Transverse colon (tissue), 4 donors: ENCODE measurements around the gene VPS37D. TPM values are rescaled to one million over a fixed set of nuclear protein-coding genes. Genes with fewer than 3 reads are reported as not detected.

Source experiments
- DNase-seq: peaks from one replicate; pipeline ENCODE4 v3.0.0-alpha.2; 2019
- H3K27ac ChIP-seq, 4 donors: fragments of 200-600 bp; sonication (generic); 2 replicates each; pipeline ENCODE4 v1.5.1; 2016 to 2018; ENCODE audit warnings: inconsistent platforms in 4 of 4
- H3K27me3 ChIP-seq: fragments of 200-600 bp; sonication (generic); 2 replicates; pipeline ENCODE4 v1.5.1; 2017; ENCODE audit warnings: inconsistent platforms
- H3K36me3 ChIP-seq, 4 donors: fragments of 200-600 bp; sonication (generic); 2 replicates each; pipeline ENCODE4 v1.5.1; 2017 to 2019; ENCODE audit warnings: inconsistent platforms in 4 of 4
- H3K4me1 ChIP-seq, 4 donors: fragments of 200-600 bp; sonication (generic); 2 replicates each; pipeline ENCODE4 v1.5.1; 2017 to 2020; ENCODE audit warnings: inconsistent platforms in 4 of 4
- H3K4me3 ChIP-seq, 4 donors: fragments of 200-600 bp; sonication (generic); 1 replicate in 1 of 4; 2 replicates in 3 of 4; pipeline versions ENCODE4 v1.5.1 to v1.6.1; 2017 to 2019; ENCODE audit warnings: inconsistent platforms in 4 of 4
- H3K9me3 ChIP-seq, 2 donors: fragments of 200-600 bp; sonication (generic); 2 replicates each; pipeline ENCODE4 v1.5.1; 2017 to 2019; ENCODE audit warnings: inconsistent platforms in 2 of 2
- EP300 ChIP-seq: sonication (generic); formaldehyde crosslinking; IDR thresholded peaks from one replicate; pipeline ENCODE4 v1.6.1; 2017; ENCODE audit warnings: antibody characterized with exemption, low read depth
- POLR2A ChIP-seq: fragments of 450-650 bp; IDR thresholded peaks from one replicate; pipeline ENCODE4 v1.6.1; 2016; ENCODE audit warnings: antibody characterized with exemption, mild to moderate bottlenecking, moderate library complexity
- POLR2AphosphoS5 ChIP-seq, 3 donors: sonication (generic); formaldehyde crosslinking; IDR thresholded peaks; one replicate each; pipeline ENCODE4 v1.6.1; 2016; ENCODE audit warnings: antibody characterized with exemption in 3 of 3
- WGBS, 2 donors: methylation state at CpG; one replicate each; pipeline ENCODE4 v1.1.5; 2018; ENCODE audit warnings: low coverage in 1 of 2; 5-methylcytosine and 5-hydroxymethylcytosine counted together
- in situ Hi-C, 4 donors: fragments of 200-750 bp; cut with MboI; loops; one replicate each; pipeline versions ENCODE4 v1.15.0 to v1.15.1; 2017; ENCODE audit warnings: low sequenced_read_pairs in 3 of 4, low pct_ligation_motif_present in 1 of 4, low pct_unique_long_range_greater_than_20kb in 1 of 4
- intact Hi-C: fragments of 100-400 bp; cut with DNase I; formaldehyde crosslinking; loops from one replicate; pipeline ENCODE4 v1.15.1; 2023; ENCODE audit warnings: low total_unique reads
- total RNA-seq, 4 donors: library from RNA; depleted of rRNA; stranded (reverse); fragments of >200 nt; gene quantifications; one replicate each; pipeline ENCODE4 v1.1.0, GENCODE V29; 2016
- TF ChIP-seq, protein P1 (sequence below), 5 experiments: fragments of 200-600 bp in 3 of 5; fragments of 450-650 bp in 2 of 5; sonication (generic) in 3 of 5; IDR thresholded peaks; 1 replicate in 2 of 5; 2 replicates in 3 of 5; pipeline ENCODE4 v1.5.1; 2016 to 2017; ENCODE audit warnings: antibody characterized with exemption in 5 of 5, inconsistent platforms in 3 of 5, mild to moderate bottlenecking in 2 of 5, moderate library complexity in 1 of 5

The VPS37D gene
- total RNA-seq, 4 donors from 2014 or later, result 0.82 to 3.5 TPM; not detected in 2

DNA sequence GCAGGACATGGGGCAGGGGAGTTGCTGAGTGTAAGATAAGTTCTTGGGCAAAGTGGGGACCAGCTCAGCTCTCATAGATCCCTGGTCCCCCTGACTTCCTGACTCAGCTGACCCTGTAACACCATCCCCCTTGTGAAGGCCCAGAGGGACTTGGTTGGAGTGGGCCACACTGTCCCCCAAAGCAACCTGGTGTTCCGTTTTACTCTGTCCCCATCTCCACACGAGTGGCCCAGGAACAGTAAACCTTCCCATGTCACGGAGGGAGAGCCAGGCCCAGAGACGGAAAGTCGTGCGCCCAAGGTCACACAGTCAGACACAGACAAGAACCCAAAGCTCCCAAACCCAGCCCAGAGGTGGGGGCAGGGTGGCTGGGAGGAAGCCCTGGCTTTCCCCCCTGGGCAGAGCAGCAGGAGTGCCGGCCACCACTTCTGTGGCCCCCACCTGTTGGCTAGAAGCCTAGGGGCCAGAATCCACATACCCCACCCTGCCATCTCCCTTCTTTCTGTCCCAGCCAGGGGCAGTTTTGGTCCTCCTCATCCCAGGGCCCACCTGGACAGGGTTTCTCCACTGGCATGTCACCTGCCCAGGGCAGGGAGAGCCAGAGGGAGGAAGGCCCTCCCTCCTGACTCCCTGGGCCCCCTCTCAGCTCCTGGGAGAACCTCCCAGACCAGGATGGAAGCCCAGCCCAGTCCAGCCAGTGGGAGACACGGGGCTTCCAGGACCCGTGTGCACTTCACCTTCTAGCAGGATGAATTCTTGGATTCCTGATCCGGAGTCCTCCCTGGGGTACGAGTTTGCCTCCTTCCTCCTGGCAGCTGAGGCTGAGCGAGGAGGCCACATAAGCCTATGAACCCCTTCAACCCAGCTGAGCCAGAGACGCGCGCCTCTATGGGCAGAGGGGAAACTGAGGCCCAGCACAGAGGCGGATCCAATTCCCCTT lies 20.6 kb upstream of the VPS37D start:
- Histone ChIP-seq H3K36me3 (no peaks in the 10 kb centered on the region), H3K4me1 (peaks cover 4 to 15% (median 8%) of the 10 kb centered on the region in 4 donors), H3K27ac (no peak overlapping the region), H3K9me3 (no peaks in the 10 kb centered on the region), H3K27me3 (peaks cover 34% of the 10 kb centered on the region), H3K4me3 (peak overlapping the region in 2 of 4 donors; percentile 39 to 59)
- intact Hi-C loops (no loop called here), in situ Hi-C loops (loop anchor here in 2 of 4 donors (25.0 kb wide), 1 partner anchor 215 kb away; the partner anchor contains the start of gene TMEM270 (in 2 of the 2))
- no peak for TF ChIP-seq EP300
- TF ChIP-seq POLR2AphosphoS5 (IDR thresholded peaks at IDR 0.05), result no peak
- TF ChIP-seq POLR2A, result no peak
- TF ChIP-seq, protein P1, sequence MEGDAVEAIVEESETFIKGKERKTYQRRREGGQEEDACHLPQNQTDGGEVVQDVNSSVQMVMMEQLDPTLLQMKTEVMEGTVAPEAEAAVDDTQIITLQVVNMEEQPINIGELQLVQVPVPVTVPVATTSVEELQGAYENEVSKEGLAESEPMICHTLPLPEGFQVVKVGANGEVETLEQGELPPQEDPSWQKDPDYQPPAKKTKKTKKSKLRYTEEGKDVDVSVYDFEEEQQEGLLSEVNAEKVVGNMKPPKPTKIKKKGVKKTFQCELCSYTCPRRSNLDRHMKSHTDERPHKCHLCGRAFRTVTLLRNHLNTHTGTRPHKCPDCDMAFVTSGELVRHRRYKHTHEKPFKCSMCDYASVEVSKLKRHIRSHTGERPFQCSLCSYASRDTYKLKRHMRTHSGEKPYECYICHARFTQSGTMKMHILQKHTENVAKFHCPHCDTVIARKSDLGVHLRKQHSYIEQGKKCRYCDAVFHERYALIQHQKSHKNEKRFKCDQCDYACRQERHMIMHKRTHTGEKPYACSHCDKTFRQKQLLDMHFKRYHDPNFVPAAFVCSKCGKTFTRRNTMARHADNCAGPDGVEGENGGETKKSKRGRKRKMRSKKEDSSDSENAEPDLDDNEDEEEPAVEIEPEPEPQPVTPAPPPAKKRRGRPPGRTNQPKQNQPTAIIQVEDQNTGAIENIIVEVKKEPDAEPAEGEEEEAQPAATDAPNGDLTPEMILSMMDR (IDR thresholded peaks at IDR 0.05), result no peak
- DNase-seq, result no peak
- 48% methylated on average over 11 of the region's 16 CpGs; no CpG with 5 or more reads in 1 of the 2 donors for WGBS, 2 donors

DNA sequence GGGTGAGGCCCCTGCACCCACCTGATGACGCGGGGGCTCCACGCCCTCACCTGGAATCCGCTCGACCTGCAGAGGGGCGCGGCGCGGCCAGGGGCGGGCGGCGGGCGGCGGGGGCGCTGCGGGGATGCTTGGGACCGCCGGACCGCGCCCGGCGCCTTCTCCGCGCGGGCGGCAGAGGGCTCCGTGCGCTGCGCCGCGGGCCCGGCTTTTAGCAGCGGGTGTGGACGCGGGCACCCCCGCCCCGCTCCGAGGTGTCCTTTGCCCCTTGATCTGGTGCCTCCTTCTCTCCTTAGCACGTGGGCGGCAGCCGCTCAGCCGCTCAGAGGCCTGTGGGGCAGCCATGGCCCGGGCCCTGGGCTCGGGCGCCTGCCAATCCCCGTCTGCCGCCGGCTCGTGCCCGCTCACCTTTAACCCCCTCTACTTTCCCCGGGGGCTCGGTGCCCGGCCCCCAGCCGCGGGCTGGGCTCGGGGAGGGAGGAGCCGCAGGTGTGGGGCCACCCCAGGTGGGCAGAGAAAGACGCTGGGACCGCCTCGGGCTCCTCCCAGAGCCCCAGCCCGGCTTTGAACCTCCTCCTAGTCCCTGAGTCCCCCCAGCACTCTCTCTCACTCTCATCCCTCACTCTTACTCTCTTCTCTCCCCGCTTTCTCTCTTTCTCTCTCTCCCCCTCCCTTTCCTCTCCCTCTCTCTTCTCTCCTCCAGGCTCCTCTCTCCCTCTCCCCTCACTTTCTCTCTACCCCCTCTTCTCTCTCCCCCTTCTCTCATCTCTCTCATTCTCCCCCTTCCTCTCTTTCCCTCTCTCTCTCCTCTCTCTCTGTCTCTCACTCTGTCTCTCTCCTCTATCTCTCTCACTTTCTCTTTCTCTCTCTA lies 19.7 kb upstream of the VPS37D start:
- H3K27me3 ChIP-seq, result peaks cover 40% of the 10 kb centered on the region
- H3K27ac ChIP-seq, result peak overlapping the region in 2 of 4 donors; percentile 45 to 46
- TF ChIP-seq POLR2A (peak; percentile 18), EP300 (no peak), POLR2AphosphoS5 (IDR thresholded peaks at IDR 0.05) (peak in 1 of 3 donors; percentile 43)
- TF ChIP-seq, protein P1 (IDR thresholded peaks at IDR 0.05), result peak in 2 of 5 experiments; percentile 19 to 20
- no peaks in the 10 kb centered on the region for H3K9me3 ChIP-seq
- peak; percentile 83 for DNase-seq
- 3 to 22% methylated on average over 2 to 31 of the region's 62 CpGs for WGBS, 2 donors
- intact Hi-C loops (no loop called here), in situ Hi-C loops (loop anchor here in 2 of 4 donors (25.0 kb wide), 1 partner anchor 214 kb away; the partner anchor contains the start of gene TMEM270 (in 2 of the 2))
- no peaks in the 10 kb centered on the region for H3K36me3 ChIP-seq
- peak overlapping the region; percentile 6 to 59 (median 27) for H3K4me3 ChIP-seq
- peaks cover 4 to 15% (median 10%) of the 10 kb centered on the region in 4 donors for H3K4me1 ChIP-seq

DNA sequence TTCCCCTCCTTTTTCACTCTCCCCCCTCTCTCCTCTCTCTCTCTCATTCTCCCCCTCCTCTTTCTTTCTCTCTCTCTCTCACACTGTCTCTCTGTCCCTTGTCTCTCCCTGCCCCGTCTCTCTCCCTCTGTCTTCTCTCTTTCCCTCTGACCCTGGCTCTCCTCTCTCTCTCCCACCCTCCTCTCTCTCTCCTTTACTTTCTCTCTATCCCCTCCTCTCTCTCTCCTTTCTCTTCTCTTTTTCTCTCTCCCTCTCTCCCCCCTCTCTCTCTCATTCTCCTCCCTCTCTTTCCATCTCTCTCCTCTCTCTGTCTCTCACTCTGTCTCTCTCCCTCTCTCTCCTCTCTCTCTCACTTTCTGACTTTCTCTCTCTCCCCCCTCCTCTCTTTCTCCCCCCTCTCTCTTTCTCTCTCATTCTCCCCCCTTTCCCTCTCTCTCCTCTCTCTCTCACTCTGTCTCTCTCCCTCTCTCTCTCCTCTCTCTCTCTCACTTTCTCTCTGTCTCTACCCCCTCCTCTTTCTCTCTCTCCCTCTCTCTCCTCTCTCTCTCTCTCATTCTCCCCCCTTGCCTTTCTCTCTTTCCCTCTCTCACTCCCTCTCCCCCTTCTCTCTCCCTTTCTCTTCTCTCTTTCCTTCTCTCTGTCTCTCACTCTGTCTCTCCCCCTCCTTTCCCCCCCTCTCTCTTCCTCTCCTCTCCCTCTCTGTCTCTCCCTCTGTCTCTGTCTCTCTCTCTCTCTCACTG lies 18.9 kb upstream of the VPS37D start:
- no peak for DNase-seq
- no peaks in the 10 kb centered on the region for H3K36me3 ChIP-seq
- peaks cover 4 to 15% (median 10%) of the 10 kb centered on the region in 4 donors for H3K4me1 ChIP-seq
- WGBS, 2 donors, result 50 to 86% methylated on average over 1 of the region's 1 CpG
- no peaks in the 10 kb centered on the region for H3K9me3 ChIP-seq
- in situ Hi-C loops, result loop anchor here in 2 of 4 donors (25.0 kb wide), 1 partner anchor 214 kb away; the partner anchor contains the start of gene TMEM270 (in 2 of the 2)
- no peak overlapping the region for H3K27ac ChIP-seq
- intact Hi-C loops, result no loop called here
- TF ChIP-seq EP300 (no peak), POLR2A (no peak), POLR2AphosphoS5 (IDR thresholded peaks at IDR 0.05) (no peak)
- TF ChIP-seq, protein P1 (IDR thresholded peaks at IDR 0.05), result no peak
- H3K4me3 ChIP-seq, result no peak overlapping the region
- peaks cover 40% of the 10 kb centered on the region for H3K27me3 ChIP-seq
